Measurements from ENCODE around the gene CENPC.
"Not testable (repeated sequence)": the region's sequence is repeated elsewhere in the genome, so short reads cannot be mapped to it uniquely, and the experiment has no call there.

CENPC gene

GRCh38 chr4:67470871-67471270, 74.4 kb downstream of the CENPC start:
- no peak for DNase-seq (ENCODE audit: low read depth)

- DNase-seq (ENCODE audit: low read depth): no peak
Observed at GRCh38 chr4:67468830-67469229, 76.5 kb downstream of the CENPC start.

- DNase-seq (ENCODE audit: low read depth): no peak
Observed at GRCh38 chr4:67466751-67467150, 78.6 kb downstream of the CENPC start.

- no peak for DNase-seq (ENCODE audit: low read depth)
Observed at GRCh38 chr4:67465763-67466052, 79.6 kb downstream of the CENPC start.

GRCh38 chr4:67465032-67465762, 80.1 kb downstream of the CENPC start:
- no peak for DNase-seq (ENCODE audit: low read depth)

GRCh38 chr4:67460574-67460973, 84.7 kb downstream of the CENPC start:
- no peak for DNase-seq (ENCODE audit: low read depth)

- no peak for DNase-seq (ENCODE audit: low read depth)
Observed at GRCh38 chr4:67459164-67459563, 86.1 kb downstream of the CENPC start.

GRCh38 chr4:67456577-67457196, 88.6 kb downstream of the CENPC start:
- DNase-seq (ENCODE audit: low read depth): no peak

GRCh38 chr4:67452846-67453205, 92.5 kb downstream of the CENPC start:
- DNase-seq (ENCODE audit: low read depth): not testable (repeated sequence)

GRCh38 chr4:67452100-67452845, 93.0 kb downstream of the CENPC start:
- DNase-seq (ENCODE audit: low read depth): no peak

- no peak for DNase-seq (ENCODE audit: low read depth)
Observed at GRCh38 chr4:67451464-67451863, 93.8 kb downstream of the CENPC start.

- no peak for DNase-seq (ENCODE audit: low read depth)
Observed at GRCh38 chr4:67448621-67449020, 96.7 kb downstream of the CENPC start.

GRCh38 chr4:67447873-67448272, 97.4 kb downstream of the CENPC start:
- no peak for DNase-seq (ENCODE audit: low read depth)

GRCh38 chr4:67446811-67447210, 98.5 kb downstream of the CENPC start:
- DNase-seq (ENCODE audit: low read depth): no peak

- not testable (repeated sequence) for DNase-seq (ENCODE audit: low read depth)
Observed at GRCh38 chr4:67445881-67446280, 99.4 kb downstream of the CENPC start.

GRCh38 chr4:67438975-67439374, 106.3 kb downstream of the CENPC start:
- no peak for DNase-seq (ENCODE audit: low read depth)

- no peak for DNase-seq (ENCODE audit: low read depth)
Observed at GRCh38 chr4:67437974-67438713, 107.2 kb downstream of the CENPC start.

- no peak for DNase-seq (ENCODE audit: low read depth)
Observed at GRCh38 chr4:67436742-67437141, 108.6 kb downstream of the CENPC start.

- no peak for DNase-seq (ENCODE audit: low read depth)
Observed at GRCh38 chr4:67430989-67431388, 114.3 kb downstream of the CENPC start.

GRCh38 chr4:67428819-67429218, 116.5 kb downstream of the CENPC start:
- no peak for DNase-seq (ENCODE audit: low read depth)
